Heart right ventricle (tissue), 16 donors: ENCODE measurements around the gene PKNOX2. TPM values are rescaled to one million over a fixed set of nuclear protein-coding genes. Genes with fewer than 3 reads are reported as not detected.

Experiments used
- ATAC-seq, 8 donors: fragments of 200-7000 bp; cut with Tn5 transposase; one replicate each; pipeline ENCODE4 v1.9.1; 2020; ENCODE audit warnings: mild to moderate bottlenecking in 8 of 8, moderate library complexity in 8 of 8, moderate number of reproducible peaks in 1 of 8
- DNase-seq, 2 donors: peaks; one replicate each; pipeline ENCODE4 v3.0.0-alpha.2; 2020
- H3K27ac ChIP-seq, 10 donors: fragments of 200-600 bp; sonication (generic) in 2 of 10; one replicate each; pipeline versions ENCODE4 v1.5.0 to v1.8.0; 2020 to 2022; ENCODE audit warnings: mild to moderate bottlenecking in 3 of 10
- H3K27me3 ChIP-seq, 7 donors: fragments of 200-600 bp; one replicate each; pipeline ENCODE4 v1.8.0; 2021 to 2022; ENCODE audit warnings: mild to moderate bottlenecking in 2 of 7
- H3K36me3 ChIP-seq, 9 donors: fragments of 200-600 bp; sonication (generic) in 1 of 9; one replicate each; pipeline versions ENCODE4 v1.5.0 to v1.8.0; 2020 to 2022; ENCODE audit warnings: mild to moderate bottlenecking in 2 of 9
- H3K4me1 ChIP-seq, 9 donors: fragments of 200-600 bp; sonication (generic) in 1 of 9; one replicate each; pipeline versions ENCODE4 v1.5.0 to v1.8.0; 2020 to 2022; ENCODE audit warnings: mild to moderate bottlenecking in 4 of 9
- H3K4me3 ChIP-seq, 10 donors: fragments of 200-600 bp; sonication (generic) in 2 of 10; one replicate each; pipeline versions ENCODE4 v1.5.0 to v1.8.0; 2020 to 2022; ENCODE audit warnings: mild to moderate bottlenecking in 7 of 10, moderate library complexity in 2 of 10
- H3K9me3 ChIP-seq, 11 donors: fragments of 200-600 bp in 10 of 11; sonication (generic) in 2 of 11; one replicate each; pipeline versions ENCODE4 v1.5.0 to v1.8.0; 2013 to 2022; ENCODE audit warnings: mild to moderate bottlenecking in 2 of 11, control low read depth in 1 of 11, moderate library complexity in 1 of 11
- CTCF ChIP-seq, 9 donors: fragments of 200-600 bp; sonication (generic) in 2 of 9; IDR thresholded peaks; one replicate each; pipeline versions ENCODE4 v1.5.0 to v1.8.0; 2021 to 2022; ENCODE audit warnings: antibody characterized with exemption in 9 of 9, mild to moderate bottlenecking in 5 of 9, moderate library complexity in 1 of 9
- WGBS, 2 donors: extraction: QIAGEN DNeasy Blood & Tissue Kit; methylation state at CpG; one replicate each; pipeline ENCODE4 v1.1.7; 2013; ENCODE audit warnings: inconsistent platforms in 1 of 2; 5-methylcytosine and 5-hydroxymethylcytosine counted together
- intact Hi-C, 10 donors: fragments of 100-400 bp; cut with DNase I; formaldehyde crosslinking; loops; one replicate each; pipeline versions ENCODE4 v1.11.1 to v1.14.2; 2022
- polyA plus RNA-seq, 2 donors: library from polyadenylated mRNA; stranded (reverse); fragments of 200-250 nt; gene quantifications; one replicate each; pipeline ENCODE4 v1.2.3, GENCODE V29; 2013
- total RNA-seq, 10 donors: library from RNA; stranded (reverse); fragmentation: NEBNext Ultra II Directional in 3 of 10; extraction: Animal tissue kit (Norgen Biotek cat#: 25700) in 3 of 10; gene quantifications; one replicate each; pipeline versions ENCODE4 v1.2.1 to v1.2.4, GENCODE V29; 2021 to 2023
- donor health status: Arrhythmogenic right ventricular cardiomyopathy.
- donor health status: ischemic (EF 13 %, LVEDD 7.1; RV severe dilation, severe dysfunction).
- donor health status: healthy with polysubstance abuse.
- donor health status: DM: no; HTN: yes; CAD: no.
- donor health status: DM: no; HTN: no; CAD: no.
- donor health status: ischemic (EF 25% LVEDD 6.9; RV normal size, moderate dysfunction).
- donor health status: ischemic (EF 25% LVEDD 5.7; RV mildly dilated, moderate dysfunction).
- donor health status: healthy.
- donor health status: DM: yes; HTN: yes; CAD: no.
- donor health status: Ischemic cardiomyopathy.
- donor health status: ischemic (EF 35%, LVEDD 5.7; RV mildly dilated, moderate dysfunction).
- donor health status: nonischemic (EF 11% LVEDD 7.7; RV severe dilation, severe dysfunction).
- donor health status: DM: yes; HTN: yes; CAD: no.
- donor health status: PGD.
- donor health status: ischemic (EF 29% LVEDD 5.4; RV normal size, mild dysfunction).
- donor health status: nonischemic (EF 23%, LVEDD 6.1; RV moderate dilation, normal function).

Gene PKNOX2
- total and polyA plus RNA-seq, 12 donors, result 2.5 to 5.8 (median 4.5) TPM

- Histone ChIP-seq H3K27me3 (no peaks in the 10 kb centered on the region), H3K9me3 (no peaks in the 10 kb centered on the region), H3K36me3 (peaks cover 0 to 8% (median 0%) of the 10 kb centered on the region in 9 donors), H3K4me1 (peaks cover 0 to 18% (median 7%) of the 10 kb centered on the region in 9 donors), H3K4me3 (no peak overlapping the region), H3K27ac (no peak overlapping the region)
- TF ChIP-seq CTCF (IDR thresholded peaks at IDR 0.05), result peak in 1 of 9 donors; percentile 9
- WGBS, 2 donors, result 80 to 87% methylated on average over 9 of the region's 9 CpGs
- intact Hi-C loops, result no loop called here
- DNase-seq (no peak), ATAC-seq (peak in 1 of 8 donors; percentile 46)
Observed at GRCh38 chr11:125393331-125393730, 228.8 kb downstream of the PKNOX2 start.

- H3K9me3 ChIP-seq, result no peaks in the 10 kb centered on the region
- no peak for DNase-seq
- intact Hi-C loops, result no loop called here
- no peaks in the 10 kb centered on the region for H3K27me3 ChIP-seq
- H3K36me3 ChIP-seq, result peaks cover 0 to 18% (median 0%) of the 10 kb centered on the region in 9 donors
- TF ChIP-seq CTCF (IDR thresholded peaks at IDR 0.05), result no peak
- no peak for ATAC-seq
- H3K27ac ChIP-seq, result no peak overlapping the region
- 56 to 66% methylated on average over 2 of the region's 2 CpGs for WGBS, 2 donors
- H3K4me1 ChIP-seq, result peaks cover 0 to 18% (median 7%) of the 10 kb centered on the region in 9 donors
- no peak overlapping the region for H3K4me3 ChIP-seq
Observed at GRCh38 chr11:125394296-125394695, 229.7 kb downstream of the PKNOX2 start.

GRCh38 chr11:125397421-125397820 lies 232.9 kb downstream of the PKNOX2 start:
- intact Hi-C loops, result no loop called here
- Histone ChIP-seq H3K9me3 (no peaks in the 10 kb centered on the region), H3K36me3 (peaks cover 0 to 24% (median 0%) of the 10 kb centered on the region in 9 donors), H3K27me3 (no peaks in the 10 kb centered on the region), H3K4me1 (peaks cover 0 to 7% (median 0%) of the 10 kb centered on the region in 9 donors), H3K4me3 (no peak overlapping the region), H3K27ac (no peak overlapping the region)
- DNase-seq, result no peak
- WGBS, 2 donors, result 82 to 90% methylated on average over 5 of the region's 5 CpGs
- no peak for TF ChIP-seq CTCF (IDR thresholded peaks at IDR 0.05)
- ATAC-seq, result no peak

- 83 to 89% methylated on average over 4 of the region's 4 CpGs for WGBS, 2 donors
- ATAC-seq (no peak), DNase-seq (no peak)
- Histone ChIP-seq H3K27me3 (no peaks in the 10 kb centered on the region), H3K4me3 (no peak overlapping the region), H3K4me1 (peaks cover 0 to 7% (median 0%) of the 10 kb centered on the region in 9 donors), H3K36me3 (peaks cover 0 to 24% (median 0%) of the 10 kb centered on the region in 9 donors), H3K9me3 (no peaks in the 10 kb centered on the region), H3K27ac (no peak overlapping the region)
- no peak for TF ChIP-seq CTCF (IDR thresholded peaks at IDR 0.05)
- intact Hi-C loops, result no loop called here
Observed at GRCh38 chr11:125398475-125398874, 233.9 kb downstream of the PKNOX2 start.
